CD8-positive, alpha-beta memory T cell (primary cell): ENCODE results near the gene FAM219A. TPM values are rescaled to one million over a fixed set of nuclear protein-coding genes. Genes with fewer than 3 reads are reported as not detected.
A peak's percentile ranks its signal among the peaks of the same experiment; 100 is the strongest.

Source experiments
- CTCF ChIA-PET: fragments of 350-600 bp; sonication (Branson Sonifier 250); formaldehyde crosslinking; loops from one replicate; lab custom pipeline; 2021; ENCODE audit warnings: antibody characterized with exemption; lab: Charles Lee
- POLR2A ChIA-PET: fragments of 350-600 bp; sonication (Branson Sonifier 250); formaldehyde crosslinking; loops from one replicate; lab custom pipeline; 2021; ENCODE audit warnings: antibody characterized with exemption; lab: Charles Lee
- DNase-seq, 5 donors: peaks; one replicate each; pipeline versions ENCODE4 v3.0.0 to v3.0.0-alpha.2; 2020 to 2022; ENCODE audit warnings: mixed read lengths in 1 of 5
- H3K27ac ChIP-seq: one replicate; pipeline ENCODE4 v1.7.0; 2013; ENCODE audit warnings: low read depth, mild to moderate bottlenecking, low read length, moderate library complexity
- H3K27me3 ChIP-seq: 2 replicates; pipeline ENCODE4 v1.7.0; 2013; ENCODE audit warnings: low read length, mild to moderate bottlenecking; ENCODE audit not compliant: insufficient read depth, poor library complexity, severe bottlenecking
- H3K36me3 ChIP-seq: 2 replicates; pipeline ENCODE4 v1.7.0; 2013; ENCODE audit warnings: mild to moderate bottlenecking, low read length, moderate library complexity; ENCODE audit not compliant: insufficient read depth
- H3K4me1 ChIP-seq: 2 replicates; pipeline ENCODE4 v1.7.0; 2013; ENCODE audit warnings: mild to moderate bottlenecking, low read length, moderate library complexity; ENCODE audit not compliant: insufficient read depth
- H3K4me3 ChIP-seq: 2 replicates; pipeline ENCODE4 v1.7.0; 2013; ENCODE audit warnings: mild to moderate bottlenecking, low read length
- H3K9me3 ChIP-seq: 2 replicates; pipeline ENCODE4 v1.7.0; 2013; ENCODE audit warnings: mild to moderate bottlenecking, low read length
- H3K27ac Mint-ChIP-seq, 8 donors: one replicate each; pipeline ENCODE4 v1.8.0; 2020 to 2021; ENCODE audit warnings: mixed read lengths in 8 of 8, mild to moderate bottlenecking in 6 of 8, inconsistent platforms in 3 of 8, moderate library complexity in 3 of 8
- H3K27me3 Mint-ChIP-seq, 2 donors: one replicate each; pipeline ENCODE4 v1.8.0; 2020 to 2021; ENCODE audit warnings: mixed read lengths in 2 of 2, mild to moderate bottlenecking in 1 of 2, moderate library complexity in 1 of 2
- H3K36me3 Mint-ChIP-seq, 3 donors: one replicate each; pipeline ENCODE4 v1.8.0; 2020 to 2021; ENCODE audit warnings: mixed read lengths in 3 of 3, inconsistent platforms in 1 of 3, mild to moderate bottlenecking in 1 of 3
- H3K4me1 Mint-ChIP-seq, 3 donors: one replicate each; pipeline ENCODE4 v1.8.0; 2020 to 2021; ENCODE audit warnings: mixed read lengths in 3 of 3, inconsistent platforms in 1 of 3, mild to moderate bottlenecking in 1 of 3
- H3K4me3 Mint-ChIP-seq, 7 donors: one replicate each; pipeline ENCODE4 v1.8.0; 2020 to 2021; ENCODE audit warnings: mixed read lengths in 7 of 7, mild to moderate bottlenecking in 6 of 7, moderate library complexity in 4 of 7, inconsistent platforms in 2 of 7
- H3K9me3 Mint-ChIP-seq, 5 donors: one replicate each; pipeline ENCODE4 v1.8.0; 2020 to 2022; ENCODE audit warnings: mixed read lengths in 5 of 5, mild to moderate bottlenecking in 3 of 5, moderate library complexity in 2 of 5, inconsistent platforms in 1 of 5
- polyA plus RNA-seq: library from polyadenylated mRNA; unstranded; fragments of 300-500 nt; fragmentation: Illumina TruSeq; gene quantifications from one replicate; pipeline ENCODE4 v1.2.3, GENCODE V29; 2021
- total RNA-seq, 2 experiments: library from RNA; stranded (reverse); gene quantifications; one replicate each; pipeline ENCODE4 v1.2.3, GENCODE V29; 2021

The FAM219A gene
- total and polyA plus RNA-seq, 3 experiments from 2014 or later, result 1.7 to 10.5 (median 9.4) TPM

GRCh38 chr9:34409154-34409553, 49.2 kb downstream of the FAM219A start:
- DNase-seq, result no peak
- Histone ChIP-seq H3K4me3 (no peak overlapping the region), H3K27me3 (no peaks in the 10 kb centered on the region), H3K36me3 (no peaks in the 10 kb centered on the region), H3K27ac (no peak overlapping the region), H3K9me3 (no peaks in the 10 kb centered on the region), H3K4me1 (no peaks in the 10 kb centered on the region)
- no peaks in the 10 kb centered on the region for H3K27me3 Mint-ChIP-seq
- H3K4me3 Mint-ChIP-seq, result no peak overlapping the region
- no peaks in the 10 kb centered on the region for H3K4me1 Mint-ChIP-seq
- H3K27ac Mint-ChIP-seq, result no peak overlapping the region
- H3K9me3 Mint-ChIP-seq, result no peaks in the 10 kb centered on the region
- CTCF ChIA-PET, result no interaction called here
- H3K36me3 Mint-ChIP-seq, result peaks cover 0 to 9% (median 3%) of the 10 kb centered on the region in 3 donors
- POLR2A ChIA-PET, result interaction anchor here (0.6 kb wide), 1 partner anchor 15 kb away, joined by 3 read pairs; no protein-coding TSS in a partner anchor

DNA sequence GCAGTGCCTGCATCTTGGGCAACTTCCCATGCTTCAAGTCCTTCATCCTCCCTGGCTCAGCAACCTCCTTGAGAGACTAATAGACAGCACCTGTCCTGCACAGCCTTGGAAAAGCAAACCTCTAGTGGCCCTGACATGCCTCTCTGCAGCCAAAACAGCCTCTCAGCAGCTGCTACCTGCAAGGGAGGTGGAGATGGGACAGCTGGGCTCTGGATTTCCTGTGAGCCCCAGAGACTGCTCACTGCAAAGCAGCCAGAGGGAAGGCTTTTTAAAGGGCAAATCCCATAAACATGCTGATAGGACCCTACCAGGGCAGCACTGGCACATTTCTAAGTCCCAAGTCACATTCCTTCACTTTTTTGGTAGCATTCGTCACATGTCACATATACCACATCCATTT, 50.2 kb downstream of the FAM219A start:
- ChIA-PET CTCF (no interaction called here), POLR2A (no interaction called here)
- Histone ChIP-seq H3K9me3 (no peaks in the 10 kb centered on the region), H3K27me3 (no peaks in the 10 kb centered on the region), H3K27ac (no peak overlapping the region), H3K4me1 (no peaks in the 10 kb centered on the region), H3K36me3 (no peaks in the 10 kb centered on the region), H3K4me3 (no peak overlapping the region)
- peaks cover 0 to 14% (median 5%) of the 10 kb centered on the region in 3 donors for H3K36me3 Mint-ChIP-seq
- no peaks in the 10 kb centered on the region for H3K27me3 Mint-ChIP-seq
- H3K4me3 Mint-ChIP-seq, result no peak overlapping the region
- H3K9me3 Mint-ChIP-seq, result no peaks in the 10 kb centered on the region
- H3K4me1 Mint-ChIP-seq, result no peaks in the 10 kb centered on the region
- H3K27ac Mint-ChIP-seq, result no peak overlapping the region
- DNase-seq, result no peak

GRCh38 chr9:34406219-34406618, 52.2 kb downstream of the FAM219A start:
- Histone ChIP-seq H3K27me3 (no peaks in the 10 kb centered on the region), H3K9me3 (no peaks in the 10 kb centered on the region), H3K36me3 (no peaks in the 10 kb centered on the region), H3K27ac (no peak overlapping the region), H3K4me3 (no peak overlapping the region), H3K4me1 (no peaks in the 10 kb centered on the region)
- H3K4me3 Mint-ChIP-seq, result no peak overlapping the region
- no peaks in the 10 kb centered on the region for H3K27me3 Mint-ChIP-seq
- no peaks in the 10 kb centered on the region for H3K9me3 Mint-ChIP-seq
- H3K4me1 Mint-ChIP-seq, result no peaks in the 10 kb centered on the region
- ChIA-PET POLR2A (no interaction called here), CTCF (no interaction called here)
- no peak for DNase-seq
- H3K36me3 Mint-ChIP-seq, result peaks cover 0 to 27% (median 10%) of the 10 kb centered on the region in 3 donors
- H3K27ac Mint-ChIP-seq, result no peak overlapping the region

GRCh38 chr9:34405719-34406118, 52.7 kb downstream of the FAM219A start:
- H3K9me3 Mint-ChIP-seq, result no peaks in the 10 kb centered on the region
- Histone ChIP-seq H3K4me1 (no peaks in the 10 kb centered on the region), H3K27me3 (no peaks in the 10 kb centered on the region), H3K4me3 (no peak overlapping the region), H3K27ac (no peak overlapping the region), H3K36me3 (no peaks in the 10 kb centered on the region), H3K9me3 (no peaks in the 10 kb centered on the region)
- POLR2A ChIA-PET, result no interaction called here
- DNase-seq, result no peak
- no peaks in the 10 kb centered on the region for H3K4me1 Mint-ChIP-seq
- H3K27me3 Mint-ChIP-seq, result no peaks in the 10 kb centered on the region
- H3K36me3 Mint-ChIP-seq, result peaks cover 0 to 31% (median 10%) of the 10 kb centered on the region in 3 donors
- no peak overlapping the region for H3K27ac Mint-ChIP-seq
- H3K4me3 Mint-ChIP-seq, result no peak overlapping the region
- CTCF ChIA-PET, result interaction anchor here (0.6 to 2.7 kb wide), 4 partner anchors 61 to 229 kb away, joined by 3 to 22 read pairs (median 4); no protein-coding TSS in a partner anchor

- H3K36me3 ChIP-seq, result no peaks in the 10 kb centered on the region
- H3K27me3 Mint-ChIP-seq, result no peaks in the 10 kb centered on the region
- ChIA-PET CTCF (interaction anchor here (0.8 to 2.7 kb wide), 31 partner anchors 9 to 392 kb away, joined by 3 to 22 read pairs (median 4); no protein-coding TSS in a partner anchor), POLR2A (no interaction called here)
- H3K27me3 ChIP-seq, result no peaks in the 10 kb centered on the region
- no peaks in the 10 kb centered on the region for H3K4me1 Mint-ChIP-seq
- H3K27ac ChIP-seq, result no peak overlapping the region
- DNase-seq, result peak; percentile 34 to 67 (median 45)
- H3K4me1 ChIP-seq, result no peaks in the 10 kb centered on the region
- no peak overlapping the region for H3K27ac Mint-ChIP-seq
- H3K9me3 Mint-ChIP-seq, result no peaks in the 10 kb centered on the region
- no peak overlapping the region for H3K4me3 Mint-ChIP-seq
- H3K36me3 Mint-ChIP-seq, result peaks cover 0 to 43% (median 12%) of the 10 kb centered on the region in 3 donors
- H3K4me3 ChIP-seq, result no peak overlapping the region
- no peaks in the 10 kb centered on the region for H3K9me3 ChIP-seq
These were observed 54.6 kb downstream of the FAM219A start for GRCh38 chr9:34403554-34404380.

- POLR2A ChIA-PET, result no interaction called here
- Histone ChIP-seq H3K4me1 (no peaks in the 10 kb centered on the region), H3K27me3 (no peaks in the 10 kb centered on the region), H3K9me3 (no peaks in the 10 kb centered on the region), H3K27ac (no peak overlapping the region), H3K4me3 (no peak overlapping the region), H3K36me3 (no peaks in the 10 kb centered on the region)
- no peak overlapping the region for H3K4me3 Mint-ChIP-seq
- peak overlapping the region in 1 of 8 donors; percentile 35 for H3K27ac Mint-ChIP-seq
- CTCF ChIA-PET, result no interaction called here
- no peaks in the 10 kb centered on the region for H3K4me1 Mint-ChIP-seq
- no peaks in the 10 kb centered on the region for H3K9me3 Mint-ChIP-seq
- H3K27me3 Mint-ChIP-seq, result no peaks in the 10 kb centered on the region
- H3K36me3 Mint-ChIP-seq, result peaks cover 0 to 42% (median 12%) of the 10 kb centered on the region in 3 donors
- no peak for DNase-seq
These were observed 57.4 kb downstream of the FAM219A start for GRCh38 chr9:34400686-34401602.

GRCh38 chr9:34400275-34400674, 58.1 kb downstream of the FAM219A start:
- no peak for DNase-seq
- Histone ChIP-seq H3K36me3 (no peaks in the 10 kb centered on the region), H3K4me3 (no peak overlapping the region), H3K27ac (no peak overlapping the region), H3K4me1 (no peaks in the 10 kb centered on the region), H3K27me3 (no peaks in the 10 kb centered on the region), H3K9me3 (no peaks in the 10 kb centered on the region)
- no peaks in the 10 kb centered on the region for H3K27me3 Mint-ChIP-seq
- no peak overlapping the region for H3K27ac Mint-ChIP-seq
- H3K36me3 Mint-ChIP-seq, result peaks cover 0 to 40% (median 12%) of the 10 kb centered on the region in 3 donors
- H3K9me3 Mint-ChIP-seq, result no peaks in the 10 kb centered on the region
- H3K4me3 Mint-ChIP-seq, result no peak overlapping the region
- ChIA-PET POLR2A (no interaction called here), CTCF (no interaction called here)
- no peaks in the 10 kb centered on the region for H3K4me1 Mint-ChIP-seq

DNA sequence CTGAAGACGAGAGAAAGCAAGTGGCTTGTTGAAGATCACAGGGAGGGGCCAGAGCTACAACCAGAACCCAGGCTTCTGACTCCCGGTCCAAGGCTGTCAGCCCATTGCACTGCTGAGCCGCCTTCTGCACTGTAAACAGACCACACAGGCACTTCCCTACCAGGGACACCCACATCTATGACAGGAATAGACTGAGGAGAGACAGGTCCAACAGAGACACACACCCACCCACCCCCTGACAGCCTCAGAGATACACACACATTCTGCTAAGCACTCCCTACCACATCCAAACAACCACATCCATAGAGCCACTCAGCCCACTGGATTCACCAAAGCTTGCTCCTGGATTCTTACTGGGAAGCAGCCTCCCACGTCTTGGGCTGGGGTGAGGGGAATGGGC, 58.6 kb downstream of the FAM219A start:
- H3K4me1 Mint-ChIP-seq, result no peaks in the 10 kb centered on the region
- H3K4me3 Mint-ChIP-seq, result no peak overlapping the region
- peaks cover 0 to 35% (median 10%) of the 10 kb centered on the region in 3 donors for H3K36me3 Mint-ChIP-seq
- no peak for DNase-seq
- H3K9me3 Mint-ChIP-seq, result no peaks in the 10 kb centered on the region
- Histone ChIP-seq H3K27ac (no peak overlapping the region), H3K4me3 (no peak overlapping the region), H3K36me3 (no peaks in the 10 kb centered on the region), H3K27me3 (no peaks in the 10 kb centered on the region), H3K9me3 (no peaks in the 10 kb centered on the region), H3K4me1 (no peaks in the 10 kb centered on the region)
- no peaks in the 10 kb centered on the region for H3K27me3 Mint-ChIP-seq
- no peak overlapping the region for H3K27ac Mint-ChIP-seq
- ChIA-PET CTCF (no interaction called here), POLR2A (no interaction called here)
